PC-9 (cell line): ENCODE measurements around the gene COL24A1.

Source experiments
- CTCF ChIP-seq: fragments of 200-600 bp; sonication (generic); conservative IDR thresholded peaks from 2 replicates; pipeline ENCODE4 v1.6.1; 2017; ENCODE audit warnings: mixed run types, antibody characterized with exemption, mild to moderate bottlenecking, moderate library complexity
- EZH2 ChIP-seq: fragments of 200-600 bp; sonication (generic); IDR thresholded peaks from 2 replicates; pipeline ENCODE4 v1.8.0; 2017; ENCODE audit warnings: antibody characterized with exemption, low read depth

- TF ChIP-seq EZH2 (no peak), CTCF (no peak)
These were observed 586 bp downstream of the COL24A1 start for GRCh38 chr1:86155807-86156565.
